Ascending aorta (tissue), 2 donors: ENCODE data around the gene TSPAN10. TPM values are rescaled to one million over a fixed set of nuclear protein-coding genes. Genes with fewer than 3 reads are reported as not detected.

Experiments
- DNase-seq, 2 donors: peaks; one replicate each; pipeline ENCODE4 v3.0.0-alpha.2; 2019; ENCODE audit warnings: low spot score in 2 of 2
- H3K27ac ChIP-seq, 2 donors: fragments of 200-600 bp; sonication (generic); one replicate each; pipeline ENCODE4 v1.5.1; 2016 to 2017; ENCODE audit warnings: mild to moderate bottlenecking in 1 of 2
- H3K27me3 ChIP-seq: fragments of 200-600 bp; sonication (generic); one replicate; pipeline ENCODE4 v1.5.1; 2017
- H3K36me3 ChIP-seq, 2 donors: fragments of 200-600 bp; sonication (generic); one replicate each; pipeline ENCODE4 v1.5.1; 2016
- H3K4me1 ChIP-seq, 2 donors: fragments of 200-600 bp; sonication (generic); one replicate each; pipeline ENCODE4 v1.5.1; 2016 to 2017; ENCODE audit warnings: mild to moderate bottlenecking in 1 of 2
- H3K4me3 ChIP-seq, 2 donors: fragments of 200-600 bp; sonication (generic); one replicate each; pipeline ENCODE4 v1.5.1; 2016 to 2017; ENCODE audit warnings: mild to moderate bottlenecking in 1 of 2
- H3K9me3 ChIP-seq, 2 donors: fragments of 200-600 bp; sonication (generic); one replicate each; pipeline ENCODE4 v1.5.1; 2016
- intact Hi-C: fragments of 100-400 bp; cut with DNase I; formaldehyde crosslinking; loops from one replicate; pipeline ENCODE4 v1.15.1; 2023
- total RNA-seq: library from RNA; depleted of rRNA; stranded (reverse); fragments of >200 nt; gene quantifications from one replicate; pipeline ENCODE4 v1.1.0, GENCODE V29; 2016
- TF ChIP-seq, protein P1 (sequence below), 3 experiments: fragments of 200-600 bp in 2 of 3; fragments of 450-650 bp in 1 of 3; sonication (generic) in 2 of 3; IDR thresholded peaks; one replicate each; pipeline ENCODE4 v1.5.1; 2016 to 2019; ENCODE audit warnings: antibody characterized with exemption in 3 of 3, mild to moderate bottlenecking in 1 of 3, moderate library complexity in 1 of 3

Gene TSPAN10
- not detected for total RNA-seq

- peak; percentile 14 to 90 for DNase-seq
- Histone ChIP-seq H3K4me3 (peak within 1 kb of the TSS; percentile 80 to 89), H3K36me3 (no peaks in the 10 kb centered on the region), H3K27me3 (no peaks in the 10 kb centered on the region), H3K4me1 (peaks cover 9 to 17% of the 10 kb centered on the region in 2 donors), H3K9me3 (no peaks in the 10 kb centered on the region), H3K27ac (peak within 1 kb of the TSS; percentile 78 to 85)
- TF ChIP-seq, protein P1, sequence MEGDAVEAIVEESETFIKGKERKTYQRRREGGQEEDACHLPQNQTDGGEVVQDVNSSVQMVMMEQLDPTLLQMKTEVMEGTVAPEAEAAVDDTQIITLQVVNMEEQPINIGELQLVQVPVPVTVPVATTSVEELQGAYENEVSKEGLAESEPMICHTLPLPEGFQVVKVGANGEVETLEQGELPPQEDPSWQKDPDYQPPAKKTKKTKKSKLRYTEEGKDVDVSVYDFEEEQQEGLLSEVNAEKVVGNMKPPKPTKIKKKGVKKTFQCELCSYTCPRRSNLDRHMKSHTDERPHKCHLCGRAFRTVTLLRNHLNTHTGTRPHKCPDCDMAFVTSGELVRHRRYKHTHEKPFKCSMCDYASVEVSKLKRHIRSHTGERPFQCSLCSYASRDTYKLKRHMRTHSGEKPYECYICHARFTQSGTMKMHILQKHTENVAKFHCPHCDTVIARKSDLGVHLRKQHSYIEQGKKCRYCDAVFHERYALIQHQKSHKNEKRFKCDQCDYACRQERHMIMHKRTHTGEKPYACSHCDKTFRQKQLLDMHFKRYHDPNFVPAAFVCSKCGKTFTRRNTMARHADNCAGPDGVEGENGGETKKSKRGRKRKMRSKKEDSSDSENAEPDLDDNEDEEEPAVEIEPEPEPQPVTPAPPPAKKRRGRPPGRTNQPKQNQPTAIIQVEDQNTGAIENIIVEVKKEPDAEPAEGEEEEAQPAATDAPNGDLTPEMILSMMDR (IDR thresholded peaks at IDR 0.05) = peak in 1 of 3 experiments; percentile 7
- intact Hi-C loops = loop anchor here (1.0 to 5.0 kb wide), 2 partner anchors 30 to 66 kb away; partner anchors contain the start of genes CCDC137, MRPL12 and OXLD1
Observed at GRCh38 chr17:81636505-81637288, at the start of gene TSPAN10, which contains the start of gene NPLOC4. Gene TSPAN10, plus strand, starts transcription at chr17:81637196. Its CDS starts 5,217 bp downstream, at chr17:81642413. Gene NPLOC4, minus strand, starts transcription at chr17:81637112. Its CDS starts 182 bp downstream, at chr17:81636930.

DNA sequence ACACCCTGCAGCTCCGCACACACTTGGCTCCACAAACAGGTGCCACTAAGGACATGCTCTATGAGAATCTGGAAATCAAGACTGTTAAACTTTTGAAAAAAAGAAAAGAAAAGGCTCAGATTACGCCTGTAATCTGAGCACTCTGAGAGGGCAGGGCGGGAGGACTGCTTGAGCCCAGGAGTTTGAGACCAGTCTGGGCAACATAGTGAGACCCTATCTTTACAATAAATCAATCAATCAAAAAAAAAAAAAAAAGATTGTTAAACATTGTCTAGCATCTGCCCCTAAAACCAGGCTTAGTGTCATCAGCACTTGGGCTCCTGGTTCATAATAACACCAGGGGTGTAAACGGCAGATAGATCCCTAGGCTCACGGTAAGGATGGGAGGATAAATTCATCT lies 47.4 kb upstream of the TSPAN10 start:
- intact Hi-C loops = no loop called here
- Histone ChIP-seq H3K27me3 (no peaks in the 10 kb centered on the region), H3K4me1 (peaks cover 4% of the 10 kb centered on the region in 2 donors), H3K4me3 (no peak overlapping the region), H3K27ac (no peak overlapping the region), H3K9me3 (no peaks in the 10 kb centered on the region), H3K36me3 (peaks cover 70 to 91% of the 10 kb centered on the region in 2 donors)
- no peak for DNase-seq
- TF ChIP-seq, protein P1 (IDR thresholded peaks at IDR 0.05) = no peak

- Histone ChIP-seq H3K36me3 (peaks cover 70 to 86% of the 10 kb centered on the region in 2 donors), H3K4me3 (no peak overlapping the region), H3K27me3 (no peaks in the 10 kb centered on the region), H3K9me3 (no peaks in the 10 kb centered on the region), H3K27ac (no peak overlapping the region), H3K4me1 (peaks cover 4 to 7% of the 10 kb centered on the region in 2 donors)
- intact Hi-C loops = no loop called here
- TF ChIP-seq, protein P1 (IDR thresholded peaks at IDR 0.05) = no peak
- no peak for DNase-seq
Observed at GRCh38 chr17:81590121-81590520, 46.9 kb upstream of the TSPAN10 start.

DNA sequence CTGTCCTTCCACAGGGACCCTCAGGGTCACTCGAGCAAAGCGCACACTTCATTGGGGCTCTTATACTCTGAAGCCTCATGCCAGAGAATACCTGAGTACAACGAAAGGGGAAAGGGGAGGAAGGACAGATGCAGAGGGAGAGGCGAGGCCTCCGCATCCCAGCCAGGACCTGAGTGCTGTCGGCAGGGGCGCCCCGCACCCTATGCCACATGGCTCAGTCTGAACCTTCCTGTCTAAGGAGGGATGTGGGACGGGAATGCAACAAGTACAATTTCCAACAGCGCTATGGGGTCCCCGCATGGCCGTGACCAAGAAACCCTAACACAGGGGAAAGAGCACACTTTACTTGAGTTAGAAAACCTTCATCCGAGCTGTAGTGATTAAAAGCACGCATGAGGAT lies 45.0 kb upstream of the TSPAN10 start:
- H3K9me3 ChIP-seq = no peaks in the 10 kb centered on the region
- no peak for DNase-seq
- peaks cover 8 to 22% of the 10 kb centered on the region in 2 donors for H3K4me1 ChIP-seq
- TF ChIP-seq, protein P1 (IDR thresholded peaks at IDR 0.05) = no peak
- H3K4me3 ChIP-seq = no peak overlapping the region
- peaks cover 69 to 76% of the 10 kb centered on the region in 2 donors for H3K36me3 ChIP-seq
- intact Hi-C loops = no loop called here
- no peak overlapping the region for H3K27ac ChIP-seq
- H3K27me3 ChIP-seq = no peaks in the 10 kb centered on the region

GRCh38 chr17:81593105-81593871 lies 43.7 kb upstream of the TSPAN10 start:
- peaks cover 8 to 22% of the 10 kb centered on the region in 2 donors for H3K4me1 ChIP-seq
- H3K27ac ChIP-seq = no peak overlapping the region
- no peaks in the 10 kb centered on the region for H3K27me3 ChIP-seq
- no peak overlapping the region for H3K4me3 ChIP-seq
- intact Hi-C loops = loop anchor here (1.0 kb wide), 1 partner anchor 26 kb away; no protein-coding TSS in a partner anchor
- no peak for DNase-seq
- H3K36me3 ChIP-seq = peaks cover 62 to 71% of the 10 kb centered on the region in 2 donors
- TF ChIP-seq, protein P1 (IDR thresholded peaks at IDR 0.05) = no peak
- no peaks in the 10 kb centered on the region for H3K9me3 ChIP-seq
